Measurements from ENCODE around the gene KCNMA1. TPM values are rescaled to one million over a fixed set of nuclear protein-coding genes. Genes with fewer than 3 reads are reported as not detected.

Gene KCNMA1
- total RNA-seq, 4 donors from 2014 or later: 68.4 to 170 (median 119) TPM

DNA sequence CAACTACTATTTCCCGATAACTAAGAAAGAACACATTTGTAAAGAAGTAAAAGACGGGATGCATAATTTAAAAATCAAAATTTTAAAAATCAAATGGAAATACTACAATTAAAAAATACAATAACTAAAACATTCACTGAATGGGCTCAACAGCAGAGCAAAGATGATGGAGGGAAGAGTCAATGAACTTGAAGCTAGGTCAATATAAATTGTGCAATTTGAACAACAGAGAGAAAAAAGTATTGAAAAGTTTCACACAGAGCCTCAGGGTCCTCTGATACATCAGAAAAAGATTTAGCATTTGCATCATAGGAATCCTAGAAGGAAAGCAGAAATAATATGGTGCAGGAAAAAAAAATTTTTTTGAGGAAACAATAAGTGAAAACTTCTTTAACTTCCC lies 581.0 kb downstream of the KCNMA1 start:
- no peak overlapping the region for H3K27ac ChIP-seq
- in situ Hi-C loops (cut with MboI; ENCODE audit: low pct_ligation_motif_present in 1 of 4, low pct_unique_long_range_greater_than_20kb in 1 of 4, low sequenced_read_pairs in 3 of 4) (no loop called here), intact Hi-C loops (cut with DNase I; ENCODE audit: low total_unique reads) (no loop called here)
- TF ChIP-seq POLR2AphosphoS5 (IDR thresholded peaks at IDR 0.05) (no peak), POLR2A (IDR thresholded peaks at IDR 0.05) (no peak), EP300 (IDR thresholded peaks at IDR 0.05; ENCODE audit: low read depth) (no peak)
- TF ChIP-seq, protein P1, sequence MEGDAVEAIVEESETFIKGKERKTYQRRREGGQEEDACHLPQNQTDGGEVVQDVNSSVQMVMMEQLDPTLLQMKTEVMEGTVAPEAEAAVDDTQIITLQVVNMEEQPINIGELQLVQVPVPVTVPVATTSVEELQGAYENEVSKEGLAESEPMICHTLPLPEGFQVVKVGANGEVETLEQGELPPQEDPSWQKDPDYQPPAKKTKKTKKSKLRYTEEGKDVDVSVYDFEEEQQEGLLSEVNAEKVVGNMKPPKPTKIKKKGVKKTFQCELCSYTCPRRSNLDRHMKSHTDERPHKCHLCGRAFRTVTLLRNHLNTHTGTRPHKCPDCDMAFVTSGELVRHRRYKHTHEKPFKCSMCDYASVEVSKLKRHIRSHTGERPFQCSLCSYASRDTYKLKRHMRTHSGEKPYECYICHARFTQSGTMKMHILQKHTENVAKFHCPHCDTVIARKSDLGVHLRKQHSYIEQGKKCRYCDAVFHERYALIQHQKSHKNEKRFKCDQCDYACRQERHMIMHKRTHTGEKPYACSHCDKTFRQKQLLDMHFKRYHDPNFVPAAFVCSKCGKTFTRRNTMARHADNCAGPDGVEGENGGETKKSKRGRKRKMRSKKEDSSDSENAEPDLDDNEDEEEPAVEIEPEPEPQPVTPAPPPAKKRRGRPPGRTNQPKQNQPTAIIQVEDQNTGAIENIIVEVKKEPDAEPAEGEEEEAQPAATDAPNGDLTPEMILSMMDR (IDR thresholded peaks at IDR 0.05): no peak
- no peaks in the 10 kb centered on the region for H3K9me3 ChIP-seq
- H3K36me3 ChIP-seq: no peaks in the 10 kb centered on the region
- WGBS, 2 donors (ENCODE audit: low coverage in 1 of 2): 88 to 99% methylated on average over 2 of the region's 2 CpGs
- no peak for DNase-seq
- no peak overlapping the region for H3K4me3 ChIP-seq
- H3K4me1 ChIP-seq: no peaks in the 10 kb centered on the region
- no peaks in the 10 kb centered on the region for H3K27me3 ChIP-seq

DNA sequence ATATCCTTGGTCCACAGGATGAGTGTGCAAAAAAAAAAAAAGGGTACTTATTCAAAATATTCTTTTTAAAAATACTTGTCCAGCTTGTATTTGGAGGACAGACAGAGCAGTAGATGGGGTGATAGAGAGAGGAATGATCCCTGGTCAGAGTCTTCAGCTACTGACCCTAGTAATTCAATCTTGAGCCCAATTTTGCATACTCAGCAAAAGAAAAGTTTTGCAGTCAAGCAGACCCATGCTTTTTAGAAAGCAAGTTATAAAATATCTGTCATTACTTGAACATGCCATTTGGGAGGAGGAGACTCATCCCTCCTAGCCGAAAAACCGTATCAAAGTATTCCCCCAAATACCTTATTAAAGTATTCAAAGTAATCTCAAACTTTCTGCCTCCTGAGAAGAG lies 585.0 kb downstream of the KCNMA1 start:
- intact Hi-C loops (cut with DNase I; ENCODE audit: low total_unique reads) (no loop called here), in situ Hi-C loops (cut with MboI; ENCODE audit: low pct_ligation_motif_present in 1 of 4, low pct_unique_long_range_greater_than_20kb in 1 of 4, low sequenced_read_pairs in 3 of 4) (no loop called here)
- Histone ChIP-seq H3K27ac (no peak overlapping the region), H3K27me3 (no peaks in the 10 kb centered on the region), H3K36me3 (no peaks in the 10 kb centered on the region), H3K4me3 (no peak overlapping the region), H3K4me1 (no peaks in the 10 kb centered on the region), H3K9me3 (no peaks in the 10 kb centered on the region)
- TF ChIP-seq POLR2AphosphoS5 (IDR thresholded peaks at IDR 0.05) (no peak), POLR2A (IDR thresholded peaks at IDR 0.05) (no peak), EP300 (IDR thresholded peaks at IDR 0.05; ENCODE audit: low read depth) (no peak)
- TF ChIP-seq, protein P1 (IDR thresholded peaks at IDR 0.05): no peak
- no peak for DNase-seq
- 81 to 94% methylated on average over 2 of the region's 2 CpGs for WGBS, 2 donors (ENCODE audit: low coverage in 1 of 2)

DNA sequence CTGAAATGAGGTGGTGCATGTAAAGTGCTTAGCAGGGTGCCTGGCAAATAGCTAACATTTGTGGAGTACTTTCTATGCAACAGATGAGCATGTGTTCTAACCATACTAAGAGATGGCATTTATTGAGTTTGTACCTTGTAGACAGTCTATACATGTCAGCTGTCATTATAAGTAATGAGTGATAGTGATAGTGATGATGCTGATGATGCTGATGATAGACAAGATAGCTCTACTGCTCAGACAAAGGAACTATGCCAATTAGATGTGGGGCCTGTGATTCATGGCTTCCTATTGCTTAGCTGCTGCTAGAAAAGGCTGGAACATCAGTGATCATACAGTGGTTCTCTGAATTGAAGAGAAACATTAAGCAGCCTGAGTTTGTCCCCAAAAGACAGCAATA lies 585.8 kb downstream of the KCNMA1 start:
- TF ChIP-seq POLR2AphosphoS5 (IDR thresholded peaks at IDR 0.05): no peak
- TF ChIP-seq, protein P1 (IDR thresholded peaks at IDR 0.05): no peak
- no peak for TF ChIP-seq EP300 (IDR thresholded peaks at IDR 0.05; ENCODE audit: low read depth)
- TF ChIP-seq POLR2A (IDR thresholded peaks at IDR 0.05): no peak
- Histone ChIP-seq H3K9me3 (no peaks in the 10 kb centered on the region), H3K4me1 (no peaks in the 10 kb centered on the region), H3K27ac (no peak overlapping the region), H3K27me3 (peaks cover 2% of the 10 kb centered on the region), H3K4me3 (no peak overlapping the region), H3K36me3 (no peaks in the 10 kb centered on the region)
- in situ Hi-C loops (cut with MboI; ENCODE audit: low pct_ligation_motif_present in 1 of 4, low pct_unique_long_range_greater_than_20kb in 1 of 4, low sequenced_read_pairs in 3 of 4) (no loop called here), intact Hi-C loops (cut with DNase I; ENCODE audit: low total_unique reads) (no loop called here)
- no peak for DNase-seq

DNA sequence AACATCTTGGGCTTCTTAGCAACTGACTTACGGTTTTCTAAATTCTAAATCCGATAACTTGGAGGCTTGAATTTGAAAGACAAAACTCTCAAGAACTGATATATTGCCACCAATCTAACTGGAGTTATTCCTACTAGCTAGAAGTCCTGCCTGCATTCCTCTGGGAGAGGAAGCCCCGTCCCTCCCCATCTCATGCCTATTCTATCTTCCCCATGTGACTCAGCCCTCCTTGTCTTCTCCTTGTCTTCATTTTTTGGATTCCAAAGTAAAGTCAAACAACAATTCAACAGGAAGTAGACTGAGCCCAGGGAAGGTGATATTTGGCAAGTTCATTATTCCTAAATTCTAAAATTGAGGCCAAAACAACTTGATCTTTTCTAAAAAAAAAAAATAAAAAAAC lies 587.7 kb downstream of the KCNMA1 start:
- Histone ChIP-seq H3K9me3 (no peaks in the 10 kb centered on the region), H3K4me3 (no peak overlapping the region), H3K27ac (no peak overlapping the region), H3K4me1 (no peaks in the 10 kb centered on the region), H3K36me3 (no peaks in the 10 kb centered on the region), H3K27me3 (peaks cover 2% of the 10 kb centered on the region)
- 79 to 86% methylated on average over 3 of the region's 3 CpGs for WGBS, 2 donors (ENCODE audit: low coverage in 1 of 2)
- in situ Hi-C loops (cut with MboI; ENCODE audit: low pct_ligation_motif_present in 1 of 4, low pct_unique_long_range_greater_than_20kb in 1 of 4, low sequenced_read_pairs in 3 of 4) (no loop called here), intact Hi-C loops (cut with DNase I; ENCODE audit: low total_unique reads) (no loop called here)
- no peak for DNase-seq
- TF ChIP-seq, protein P1 (IDR thresholded peaks at IDR 0.05): no peak
- TF ChIP-seq EP300 (IDR thresholded peaks at IDR 0.05; ENCODE audit: low read depth) (no peak), POLR2AphosphoS5 (IDR thresholded peaks at IDR 0.05) (no peak), POLR2A (IDR thresholded peaks at IDR 0.05) (no peak)
